Measurements from ENCODE around the gene GABBR2. TPM values are rescaled to one million over a fixed set of nuclear protein-coding genes. Genes with fewer than 3 reads are reported as not detected.

Gene GABBR2
- total and polyA plus RNA-seq, 9 of the 15 experiments (the other 6 are each of a cell fraction or from before 2014, with no cell fraction given), result 0.15 to 1.9 (median 0.32) TPM

DNA sequence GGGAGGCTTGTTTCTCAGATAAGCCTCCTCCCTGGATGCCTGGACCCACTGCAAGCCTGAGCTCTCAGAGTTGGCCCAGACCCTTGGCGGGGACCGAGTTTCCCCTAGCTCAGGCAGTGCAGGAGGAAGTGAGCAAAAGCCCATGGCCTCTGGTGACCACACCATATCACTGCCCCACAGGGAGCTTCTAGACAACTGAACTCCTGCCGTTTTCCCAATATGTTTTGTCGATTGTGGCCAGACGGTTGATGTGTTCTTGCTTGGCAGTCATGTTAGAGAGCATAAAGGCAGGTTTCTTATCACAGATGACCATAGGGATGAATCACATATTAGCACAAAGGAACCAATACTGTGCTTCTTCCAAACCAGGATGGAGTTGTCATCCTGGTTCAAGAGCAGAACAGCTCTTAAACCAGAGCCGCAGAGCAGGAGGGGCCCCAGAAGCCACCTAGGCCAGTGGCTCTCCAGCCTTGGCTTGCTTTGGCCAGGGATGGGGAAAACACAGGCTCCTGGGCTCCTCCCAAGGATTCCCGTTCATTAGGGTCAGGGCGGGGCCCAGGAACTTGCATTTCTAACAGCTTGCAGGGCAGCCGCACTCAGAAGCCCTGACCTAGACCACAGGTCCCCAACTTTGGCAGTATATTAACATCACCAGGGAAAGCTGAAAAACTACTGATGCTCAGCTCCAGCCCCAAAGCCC, 340.2 kb downstream of the GABBR2 start (continued):
- TF ChIP-seq, protein P1, sequence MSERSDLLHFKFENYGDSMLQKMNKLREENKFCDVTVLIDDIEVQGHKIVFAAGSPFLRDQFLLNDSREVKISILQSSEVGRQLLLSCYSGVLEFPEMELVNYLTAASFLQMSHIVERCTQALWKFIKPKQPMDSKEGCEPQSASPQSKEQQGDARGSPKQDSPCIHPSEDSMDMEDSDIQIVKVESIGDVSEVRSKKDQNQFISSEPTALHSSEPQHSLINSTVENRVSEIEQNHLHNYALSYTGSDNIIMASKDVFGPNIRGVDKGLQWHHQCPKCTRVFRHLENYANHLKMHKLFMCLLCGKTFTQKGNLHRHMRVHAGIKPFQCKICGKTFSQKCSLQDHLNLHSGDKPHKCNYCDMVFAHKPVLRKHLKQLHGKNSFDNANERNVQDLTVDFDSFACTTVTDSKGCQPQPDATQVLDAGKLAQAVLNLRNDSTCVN (CRISPR knock-in tag; IDR thresholded peaks at IDR 0.05), result no peak
- TF ChIP-seq, protein P2, sequence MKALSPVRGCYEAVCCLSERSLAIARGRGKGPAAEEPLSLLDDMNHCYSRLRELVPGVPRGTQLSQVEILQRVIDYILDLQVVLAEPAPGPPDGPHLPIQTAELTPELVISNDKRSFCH (CRISPR knock-in tag; IDR thresholded peaks at IDR 0.05), result no peak
- TF ChIP-seq, protein P2 (tag; IDR thresholded peaks at IDR 0.05), result 0 out of 2 replicates have a peak, but pooled peaks have one; percentile 39
- TF ChIP-seq ZBTB1 (CRISPR knock-in tag; IDR thresholded peaks at IDR 0.05; ENCODE audit: borderline replicate concordance, low read depth), result no peak
- TF ChIP-seq POLR2AphosphoS5 (IDR thresholded peaks at IDR 0.05; ENCODE audit: control insufficient read depth, insufficient read depth, low read depth, low read length), result peak; percentile 95
- no peak for TF ChIP-seq MTF1 (CRISPR knock-in tag; IDR thresholded peaks at IDR 0.05; ENCODE audit: borderline replicate concordance)
- no peak for TF ChIP-seq ZNF212 (CRISPR knock-in tag; IDR thresholded peaks at IDR 0.05)
- TF ChIP-seq, protein P3, sequence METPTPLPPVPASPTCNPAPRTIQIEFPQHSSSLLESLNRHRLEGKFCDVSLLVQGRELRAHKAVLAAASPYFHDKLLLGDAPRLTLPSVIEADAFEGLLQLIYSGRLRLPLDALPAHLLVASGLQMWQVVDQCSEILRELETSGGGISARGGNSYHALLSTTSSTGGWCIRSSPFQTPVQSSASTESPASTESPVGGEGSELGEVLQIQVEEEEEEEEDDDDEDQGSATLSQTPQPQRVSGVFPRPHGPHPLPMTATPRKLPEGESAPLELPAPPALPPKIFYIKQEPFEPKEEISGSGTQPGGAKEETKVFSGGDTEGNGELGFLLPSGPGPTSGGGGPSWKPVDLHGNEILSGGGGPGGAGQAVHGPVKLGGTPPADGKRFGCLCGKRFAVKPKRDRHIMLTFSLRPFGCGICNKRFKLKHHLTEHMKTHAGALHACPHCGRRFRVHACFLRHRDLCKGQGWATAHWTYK (CRISPR knock-in tag; IDR thresholded peaks at IDR 0.05), result no peak
- peak; percentile 88 to 94 for TF ChIP-seq TRIM24 (IDR thresholded peaks at IDR 0.05)
- no peak for TF ChIP-seq KDM5B (IDR thresholded peaks at IDR 0.05; ENCODE audit: insufficient replicate concordance, low read depth, low read length)
- TF ChIP-seq, protein P4, sequence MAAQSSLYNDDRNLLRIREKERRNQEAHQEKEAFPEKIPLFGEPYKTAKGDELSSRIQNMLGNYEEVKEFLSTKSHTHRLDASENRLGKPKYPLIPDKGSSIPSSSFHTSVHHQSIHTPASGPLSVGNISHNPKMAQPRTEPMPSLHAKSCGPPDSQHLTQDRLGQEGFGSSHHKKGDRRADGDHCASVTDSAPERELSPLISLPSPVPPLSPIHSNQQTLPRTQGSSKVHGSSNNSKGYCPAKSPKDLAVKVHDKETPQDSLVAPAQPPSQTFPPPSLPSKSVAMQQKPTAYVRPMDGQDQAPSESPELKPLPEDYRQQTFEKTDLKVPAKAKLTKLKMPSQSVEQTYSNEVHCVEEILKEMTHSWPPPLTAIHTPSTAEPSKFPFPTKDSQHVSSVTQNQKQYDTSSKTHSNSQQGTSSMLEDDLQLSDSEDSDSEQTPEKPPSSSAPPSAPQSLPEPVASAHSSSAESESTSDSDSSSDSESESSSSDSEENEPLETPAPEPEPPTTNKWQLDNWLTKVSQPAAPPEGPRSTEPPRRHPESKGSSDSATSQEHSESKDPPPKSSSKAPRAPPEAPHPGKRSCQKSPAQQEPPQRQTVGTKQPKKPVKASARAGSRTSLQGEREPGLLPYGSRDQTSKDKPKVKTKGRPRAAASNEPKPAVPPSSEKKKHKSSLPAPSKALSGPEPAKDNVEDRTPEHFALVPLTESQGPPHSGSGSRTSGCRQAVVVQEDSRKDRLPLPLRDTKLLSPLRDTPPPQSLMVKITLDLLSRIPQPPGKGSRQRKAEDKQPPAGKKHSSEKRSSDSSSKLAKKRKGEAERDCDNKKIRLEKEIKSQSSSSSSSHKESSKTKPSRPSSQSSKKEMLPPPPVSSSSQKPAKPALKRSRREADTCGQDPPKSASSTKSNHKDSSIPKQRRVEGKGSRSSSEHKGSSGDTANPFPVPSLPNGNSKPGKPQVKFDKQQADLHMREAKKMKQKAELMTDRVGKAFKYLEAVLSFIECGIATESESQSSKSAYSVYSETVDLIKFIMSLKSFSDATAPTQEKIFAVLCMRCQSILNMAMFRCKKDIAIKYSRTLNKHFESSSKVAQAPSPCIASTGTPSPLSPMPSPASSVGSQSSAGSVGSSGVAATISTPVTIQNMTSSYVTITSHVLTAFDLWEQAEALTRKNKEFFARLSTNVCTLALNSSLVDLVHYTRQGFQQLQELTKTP (IDR thresholded peaks at IDR 0.05; ENCODE audit: low read depth in 1 of 2, partially characterized antibody in 2 of 2), result no peak
- no peak for TF ChIP-seq PRMT5 (CRISPR knock-in tag; IDR thresholded peaks at IDR 0.05)
- TF ChIP-seq TEAD4 (IDR thresholded peaks at IDR 0.05; ENCODE audit: low read length), result peak; percentile 91
- no peak for TF ChIP-seq TEAD4 (CRISPR knock-in tag; IDR thresholded peaks at IDR 0.05; ENCODE audit: borderline replicate concordance)
- no peak for TF ChIP-seq ZNF165 (CRISPR knock-in tag; IDR thresholded peaks at IDR 0.05; ENCODE audit: borderline replicate concordance)
- peak; percentile 71 for TF ChIP-seq HDAC3 (IDR thresholded peaks at IDR 0.05; ENCODE audit: borderline replicate concordance, partially characterized antibody)
- TF ChIP-seq ZFP36 (IDR thresholded peaks at IDR 0.05; ENCODE audit: low read depth, low read length, partially characterized antibody), result no peak
- TF ChIP-seq ARID3A (IDR thresholded peaks at IDR 0.05; ENCODE audit: borderline replicate concordance, low read depth, low read length), result peak; percentile 38; the same call in 1 of the 2 replicates
- peak; percentile 88 for TF ChIP-seq NFIC (IDR thresholded peaks at IDR 0.05)

Data from K562 (cell line).